CD4-positive, alpha-beta memory T cell (primary cell): Measurements from ENCODE around the gene KIAA0232. TPM values are rescaled to one million over a fixed set of nuclear protein-coding genes. Genes with fewer than 3 reads are reported as not detected.

Experiments used
- CTCF ChIA-PET: fragments of 350-600 bp; sonication (Branson Sonifier 250); formaldehyde crosslinking; loops from one replicate; lab custom pipeline; 2021; ENCODE audit warnings: inconsistent platforms; ENCODE audit not compliant: partially characterized antibody; lab: Charles Lee
- POLR2A ChIA-PET: fragments of 350-600 bp; sonication (Branson Sonifier 250); formaldehyde crosslinking; loops from one replicate; lab custom pipeline; 2021; ENCODE audit not compliant: partially characterized antibody; lab: Charles Lee
- DNase-seq, 5 donors: peaks; one replicate each; pipeline versions ENCODE4 v3.0.0 to v3.0.0-alpha.2; 2020 to 2022; ENCODE audit warnings: mixed read lengths in 1 of 5
- H3K27ac ChIP-seq: one replicate; pipeline ENCODE4 v1.7.0; 2013; ENCODE audit warnings: low read depth, low read length
- H3K27me3 ChIP-seq: 2 replicates; pipeline ENCODE4 v1.7.0; 2013; ENCODE audit warnings: mild to moderate bottlenecking, low read length, moderate library complexity; ENCODE audit not compliant: insufficient read depth
- H3K36me3 ChIP-seq: 2 replicates; pipeline ENCODE4 v1.7.0; 2013; ENCODE audit warnings: mild to moderate bottlenecking, low read length, moderate library complexity; ENCODE audit not compliant: insufficient read depth
- H3K4me1 ChIP-seq: 2 replicates; pipeline ENCODE4 v1.7.0; 2013; ENCODE audit warnings: mild to moderate bottlenecking, low read length, moderate library complexity; ENCODE audit not compliant: insufficient read depth
- H3K4me3 ChIP-seq, 2 donors: one replicate each; pipeline ENCODE4 v1.7.0; 2013; ENCODE audit warnings: low read length in 2 of 2, mild to moderate bottlenecking in 1 of 2
- H3K9me3 ChIP-seq, 2 donors: one replicate each; pipeline ENCODE4 v1.7.0; 2013; ENCODE audit warnings: low read length in 2 of 2, control low read depth in 1 of 2; ENCODE audit not compliant: control insufficient read depth in 1 of 2
- H3K27ac Mint-ChIP-seq, 7 donors: one replicate each; pipeline ENCODE4 v1.8.0; 2020 to 2021; ENCODE audit warnings: mixed read lengths in 7 of 7, mild to moderate bottlenecking in 6 of 7, inconsistent platforms in 3 of 7, moderate library complexity in 3 of 7
- H3K27me3 Mint-ChIP-seq, 2 donors: one replicate each; pipeline ENCODE4 v1.8.0; 2020 to 2021; ENCODE audit warnings: mixed read lengths in 2 of 2
- H3K36me3 Mint-ChIP-seq, 2 donors: one replicate each; pipeline ENCODE4 v1.8.0; 2020 to 2021; ENCODE audit warnings: mixed read lengths in 2 of 2, inconsistent platforms in 1 of 2, mild to moderate bottlenecking in 1 of 2
- H3K4me1 Mint-ChIP-seq, 4 donors: one replicate each; pipeline ENCODE4 v1.8.0; 2020 to 2021; ENCODE audit warnings: mixed read lengths in 4 of 4, mild to moderate bottlenecking in 1 of 4
- H3K4me3 Mint-ChIP-seq, 8 donors: one replicate each; pipeline ENCODE4 v1.8.0; 2020 to 2021; ENCODE audit warnings: mixed read lengths in 8 of 8, mild to moderate bottlenecking in 7 of 8, moderate library complexity in 6 of 8, inconsistent platforms in 3 of 8
- H3K9me3 Mint-ChIP-seq, 8 donors: one replicate each; pipeline ENCODE4 v1.8.0; 2020 to 2021; ENCODE audit warnings: mixed read lengths in 8 of 8, mild to moderate bottlenecking in 5 of 8, inconsistent platforms in 3 of 8, moderate library complexity in 1 of 8
- intact Hi-C: fragments of 100-400 bp; cut with micrococcal nuclease; formaldehyde crosslinking; loops from one replicate; pipeline ENCODE4 v1.15.1; 2023
- polyA plus RNA-seq, 2 donors: library from polyadenylated mRNA; unstranded; fragments of 300-500 nt; fragmentation: Illumina TruSeq; gene quantifications; one replicate each; pipeline ENCODE4 v1.2.3, GENCODE V29; 2021
- total RNA-seq, 2 experiments: library from RNA; stranded (reverse); gene quantifications; one replicate each; pipeline ENCODE4 v1.2.3, GENCODE V29; 2021

Gene KIAA0232
- total and polyA plus RNA-seq, 4 experiments from 2014 or later = 6.8 to 24.0 (median 16.0) TPM

GRCh38 chr4:6769989-6770420, 12.5 kb upstream of the KIAA0232 start:
- no peak overlapping the region for H3K4me3 Mint-ChIP-seq
- Histone ChIP-seq H3K27me3 (no peaks in the 10 kb centered on the region), H3K36me3 (no peaks in the 10 kb centered on the region), H3K4me3 (no peak overlapping the region), H3K9me3 (no peaks in the 10 kb centered on the region), H3K27ac (no peak overlapping the region), H3K4me1 (peaks cover 14% of the 10 kb centered on the region)
- H3K36me3 Mint-ChIP-seq = no peaks in the 10 kb centered on the region
- peak overlapping the region in 2 of 7 donors; percentile 46 to 52 for H3K27ac Mint-ChIP-seq
- no peak for DNase-seq
- H3K9me3 Mint-ChIP-seq = peaks cover 0 to 2% (median 0%) of the 10 kb centered on the region in 8 donors
- no peaks in the 10 kb centered on the region for H3K27me3 Mint-ChIP-seq
- peaks cover 5 to 28% (median 12%) of the 10 kb centered on the region in 4 donors for H3K4me1 Mint-ChIP-seq
- POLR2A ChIA-PET = no interaction called here
- intact Hi-C loops = no loop called here
- CTCF ChIA-PET = interaction anchor here (1.3 to 2.0 kb wide), 2 partner anchors 12 to 50 kb away, joined by 5 to 6 read pairs; no protein-coding TSS in a partner anchor

- H3K4me1 ChIP-seq = peaks cover 14% of the 10 kb centered on the region
- Mint-ChIP-seq H3K4me1 (peaks cover 5 to 34% (median 15%) of the 10 kb centered on the region in 4 donors), H3K27me3 (no peaks in the 10 kb centered on the region), H3K27ac (peak overlapping the region in 1 of 7 donors; percentile 52), H3K36me3 (no peaks in the 10 kb centered on the region), H3K9me3 (peaks cover 0 to 5% (median 0%) of the 10 kb centered on the region in 8 donors), H3K4me3 (no peak overlapping the region)
- H3K27ac ChIP-seq = no peak overlapping the region
- ChIA-PET POLR2A (no interaction called here), CTCF (interaction anchor here (1.0 kb wide), 1 partner anchor 103 kb away, joined by 4 read pairs; no protein-coding TSS in a partner anchor)
- intact Hi-C loops = no loop called here
- H3K4me3 ChIP-seq = no peak overlapping the region
- H3K27me3 ChIP-seq = no peaks in the 10 kb centered on the region
- no peak for DNase-seq
- no peaks in the 10 kb centered on the region for H3K9me3 ChIP-seq
- no peaks in the 10 kb centered on the region for H3K36me3 ChIP-seq
These were observed 11.8 kb upstream of the KIAA0232 start for GRCh38 chr4:6770581-6771228.

GRCh38 chr4:6771229-6771671, 11.3 kb upstream of the KIAA0232 start:
- Mint-ChIP-seq H3K27me3 (no peaks in the 10 kb centered on the region), H3K36me3 (no peaks in the 10 kb centered on the region), H3K4me3 (no peak overlapping the region), H3K9me3 (peaks cover 0 to 5% (median 0%) of the 10 kb centered on the region in 8 donors), H3K4me1 (peaks cover 5 to 29% (median 15%) of the 10 kb centered on the region in 4 donors), H3K27ac (no peak overlapping the region)
- ChIA-PET POLR2A (no interaction called here), CTCF (interaction anchor here (1.0 kb wide), 1 partner anchor 102 kb away, joined by 4 read pairs; no protein-coding TSS in a partner anchor)
- DNase-seq = no peak
- intact Hi-C loops = no loop called here
- Histone ChIP-seq H3K27me3 (no peaks in the 10 kb centered on the region), H3K4me3 (no peak overlapping the region), H3K9me3 (no peaks in the 10 kb centered on the region), H3K27ac (no peak overlapping the region), H3K36me3 (no peaks in the 10 kb centered on the region), H3K4me1 (peaks cover 14% of the 10 kb centered on the region)

- Histone ChIP-seq H3K4me1 (peaks cover 20% of the 10 kb centered on the region), H3K4me3 (no peak overlapping the region), H3K27me3 (no peaks in the 10 kb centered on the region), H3K27ac (no peak overlapping the region), H3K36me3 (no peaks in the 10 kb centered on the region), H3K9me3 (no peaks in the 10 kb centered on the region)
- H3K27me3 Mint-ChIP-seq = no peaks in the 10 kb centered on the region
- ChIA-PET CTCF (no interaction called here), POLR2A (no interaction called here)
- peaks cover 9 to 32% (median 20%) of the 10 kb centered on the region in 4 donors for H3K4me1 Mint-ChIP-seq
- peaks cover 0 to 5% (median 0%) of the 10 kb centered on the region in 8 donors for H3K9me3 Mint-ChIP-seq
- no peaks in the 10 kb centered on the region for H3K36me3 Mint-ChIP-seq
- DNase-seq = no peak
- no peak overlapping the region for H3K4me3 Mint-ChIP-seq
- intact Hi-C loops = no loop called here
- no peak overlapping the region for H3K27ac Mint-ChIP-seq
These were observed 10.2 kb upstream of the KIAA0232 start for GRCh38 chr4:6772223-6772928.

- Mint-ChIP-seq H3K4me1 (peaks cover 15 to 40% (median 26%) of the 10 kb centered on the region in 4 donors), H3K27ac (no peak overlapping the region), H3K4me3 (no peak overlapping the region), H3K36me3 (no peaks in the 10 kb centered on the region), H3K9me3 (peaks cover 0 to 5% (median 0%) of the 10 kb centered on the region in 8 donors), H3K27me3 (no peaks in the 10 kb centered on the region)
- Histone ChIP-seq H3K4me1 (peaks cover 28% of the 10 kb centered on the region), H3K4me3 (no peak overlapping the region), H3K27ac (no peak overlapping the region), H3K9me3 (no peaks in the 10 kb centered on the region), H3K27me3 (no peaks in the 10 kb centered on the region), H3K36me3 (no peaks in the 10 kb centered on the region)
- CTCF ChIA-PET = no interaction called here
- POLR2A ChIA-PET = interaction anchor here (0.9 kb wide), 1 partner anchor 82 kb away, joined by 4 read pairs; no protein-coding TSS in a partner anchor
- DNase-seq = no peak
- intact Hi-C loops = no loop called here
These were observed 9.4 kb upstream of the KIAA0232 start for GRCh38 chr4:6773106-6773505.

- Mint-ChIP-seq H3K36me3 (no peaks in the 10 kb centered on the region), H3K27me3 (no peaks in the 10 kb centered on the region), H3K4me3 (no peak overlapping the region), H3K9me3 (peaks cover 0 to 5% (median 0%) of the 10 kb centered on the region in 8 donors), H3K27ac (peak overlapping the region in 2 of 7 donors; percentile 22 to 46), H3K4me1 (peaks cover 12 to 36% (median 20%) of the 10 kb centered on the region in 4 donors)
- Histone ChIP-seq H3K9me3 (no peaks in the 10 kb centered on the region), H3K27me3 (no peaks in the 10 kb centered on the region), H3K27ac (no peak overlapping the region), H3K4me3 (no peak overlapping the region), H3K4me1 (peaks cover 24% of the 10 kb centered on the region), H3K36me3 (no peaks in the 10 kb centered on the region)
- DNase-seq = no peak
- ChIA-PET CTCF (interaction anchor here (0.7 kb wide), 1 partner anchor 213 kb away, joined by 3 read pairs; no protein-coding TSS in a partner anchor), POLR2A (interaction anchor here (0.9 kb wide), 1 partner anchor 81 kb away, joined by 4 read pairs; no protein-coding TSS in a partner anchor)
- intact Hi-C loops = no loop called here
These were observed 8.6 kb upstream of the KIAA0232 start for GRCh38 chr4:6773616-6774540.
